Liver (tissue), 9 donors: ENCODE results near the gene SEMG2. TPM values are rescaled to one million over a fixed set of nuclear protein-coding genes. Genes with fewer than 3 reads are reported as not detected.

Experiments used
- DNase-seq: peaks from one replicate; pipeline ENCODE4 v3.0.0-alpha.2; 2017; ENCODE audit warnings: low spot score
- H3K27ac ChIP-seq, 2 donors: one replicate each; pipeline ENCODE4 v1.7.0; 2013; ENCODE audit warnings: inconsistent platforms in 2 of 2, low read length in 2 of 2, control low read depth in 1 of 2, low read depth in 1 of 2, mild to moderate bottlenecking in 1 of 2
- H3K27me3 ChIP-seq, 4 donors: one replicate each; pipeline versions ENCODE4 v1.6.1 to v1.7.0; 2013; ENCODE audit warnings: low read length in 3 of 4, inconsistent platforms in 1 of 4, mild to moderate bottlenecking in 1 of 4, moderate library complexity in 1 of 4; ENCODE audit not compliant: control insufficient read depth in 4 of 4, insufficient read depth in 4 of 4
- H3K36me3 ChIP-seq, 4 donors: one replicate each; pipeline versions ENCODE4 v1.6.1 to v1.7.0; 2013; ENCODE audit warnings: low read length in 3 of 4, mild to moderate bottlenecking in 3 of 4, low read depth in 1 of 4, moderate library complexity in 1 of 4; ENCODE audit not compliant: control insufficient read depth in 4 of 4, insufficient read depth in 3 of 4
- H3K4me1 ChIP-seq, 4 donors: one replicate each; pipeline versions ENCODE4 v1.6.1 to v1.7.0; 2013; ENCODE audit warnings: low read length in 3 of 4, mild to moderate bottlenecking in 3 of 4, moderate library complexity in 1 of 4; ENCODE audit not compliant: control insufficient read depth in 4 of 4, insufficient read depth in 4 of 4
- H3K4me3 ChIP-seq, 3 donors: one replicate each; pipeline versions ENCODE4 v1.6.1 to v1.7.0; 2013; ENCODE audit warnings: low read length in 3 of 3, control low read depth in 1 of 3, low read depth in 1 of 3, mild to moderate bottlenecking in 1 of 3
- H3K9ac ChIP-seq, 2 donors: one replicate each; pipeline ENCODE4 v1.7.0; 2013; ENCODE audit warnings: low read length in 2 of 2, mild to moderate bottlenecking in 2 of 2, moderate library complexity in 2 of 2, control low read depth in 1 of 2, low read depth in 1 of 2
- H3K9me3 ChIP-seq, 4 donors: one replicate each; pipeline versions ENCODE4 v1.6.1 to v1.7.0; 2013; ENCODE audit warnings: low read length in 3 of 4; ENCODE audit not compliant: control insufficient read depth in 4 of 4
- ATF3 ChIP-seq: IDR thresholded peaks from 2 replicates; pipeline ENCODE4 v1.6.1; 2016; ENCODE audit warnings: antibody characterized with exemption
- CTCF ChIP-seq: fragments of 150-350 bp; IDR thresholded peaks from 2 replicates; pipeline ENCODE4 v1.5.1; 2017; ENCODE audit warnings: improper control_type of control experiment, low read depth, low read length; ENCODE audit not compliant: missing input control
- EGR1 ChIP-seq, 2 donors: IDR thresholded peaks; 2 replicates each; pipeline ENCODE4 v1.6.1; 2016 to 2018; ENCODE audit warnings: antibody characterized with exemption in 2 of 2, low read depth in 2 of 2
- FOXA1 ChIP-seq: IDR thresholded peaks from 2 replicates; pipeline ENCODE4 v1.6.1; 2016; ENCODE audit warnings: antibody characterized with exemption
- FOXA2 ChIP-seq: IDR thresholded peaks from 2 replicates; pipeline ENCODE4 v1.6.1; 2016; ENCODE audit warnings: antibody characterized with exemption
- GABPA ChIP-seq, 2 donors: IDR thresholded peaks in 1 of 2; conservative IDR thresholded peaks in 1 of 2; 2 replicates each; pipeline ENCODE4 v1.6.1; 2016; ENCODE audit warnings: antibody characterized with exemption in 2 of 2, mild to moderate bottlenecking in 1 of 2, moderate library complexity in 1 of 2
- HNF4A ChIP-seq, 2 donors: conservative IDR thresholded peaks; 2 replicates each; pipeline ENCODE4 v1.6.1; 2016; ENCODE audit warnings: antibody characterized with exemption in 2 of 2, mild to moderate bottlenecking in 2 of 2
- JUND ChIP-seq, 2 donors: IDR thresholded peaks; 2 replicates each; pipeline ENCODE4 v1.6.1; 2016; ENCODE audit warnings: antibody characterized with exemption in 2 of 2
- MAX ChIP-seq: IDR thresholded peaks from 2 replicates; pipeline ENCODE4 v1.6.1; 2016; ENCODE audit warnings: antibody characterized with exemption
- NR2F2 ChIP-seq: IDR thresholded peaks from 2 replicates; pipeline ENCODE4 v1.6.1; 2016; ENCODE audit warnings: antibody characterized with exemption
- RAD21 ChIP-seq, 2 donors: IDR thresholded peaks; 2 replicates each; pipeline ENCODE4 v1.6.1; 2016; ENCODE audit warnings: antibody characterized with exemption in 2 of 2, mild to moderate bottlenecking in 2 of 2
- REST ChIP-seq: IDR thresholded peaks from 2 replicates; pipeline ENCODE4 v1.6.1; 2016; ENCODE audit warnings: antibody characterized with exemption, mild to moderate bottlenecking
- RXRA ChIP-seq, 2 donors: IDR thresholded peaks; 2 replicates each; pipeline ENCODE4 v1.6.1; 2017 to 2018; ENCODE audit warnings: antibody characterized with exemption in 2 of 2, mild to moderate bottlenecking in 1 of 2
- SP1 ChIP-seq: IDR thresholded peaks from 2 replicates; pipeline ENCODE4 v1.6.1; 2018; ENCODE audit warnings: antibody characterized with exemption, mild to moderate bottlenecking
- TAF1 ChIP-seq: conservative IDR thresholded peaks from 2 replicates; pipeline ENCODE4 v1.6.1; 2016; ENCODE audit warnings: antibody characterized with exemption, mild to moderate bottlenecking
- YY1 ChIP-seq: IDR thresholded peaks from 2 replicates; pipeline ENCODE4 v1.6.1; 2016; ENCODE audit warnings: antibody characterized with exemption, mild to moderate bottlenecking
- ZBTB33 ChIP-seq: IDR thresholded peaks from 2 replicates; pipeline ENCODE4 v1.6.1; 2016; ENCODE audit warnings: antibody characterized with exemption
- WGBS: extraction: QIAGEN DNeasy Blood & Tissue Kit; methylation state at CpG from one replicate; pipeline ENCODE4 v1.1.7; 2013; 5-methylcytosine and 5-hydroxymethylcytosine counted together
- polyA plus RNA-seq, 2 donors: library from polyadenylated mRNA; stranded (reverse) in 1 of 2; unstranded in 1 of 2; fragments of 200-250 nt in 1 of 2; fragments of >200 nt in 1 of 2; fragmentation: Nextera tagmentation in 1 of 2; extraction: Ambion mirVana in 1 of 2; gene quantifications; one replicate each; pipeline versions ENCODE4 v1.2.1 to v1.2.3, GENCODE V29; 2013 to 2015
- total RNA-seq, 2 donors: library from RNA; depleted of rRNA; stranded (reverse); fragments of >200 nt; gene quantifications; one replicate each; pipeline ENCODE4 v1.2.3, GENCODE V29; 2014
- donor health status: healthy.
- donor health status: healthy.
- donor health status: healthy.
- donor health status: healthy.
- donor health status: healthy.

SEMG2 gene
- total and polyA plus RNA-seq, 4 donors, result not detected

- no peak for TF ChIP-seq EGR1 (IDR thresholded peaks at IDR 0.05; ENCODE audit: low read depth in 2 of 2)
- no peak for TF ChIP-seq FOXA1
- no peak for TF ChIP-seq CTCF
- TF ChIP-seq RAD21 (IDR thresholded peaks at IDR 0.05), result no peak
- TF ChIP-seq REST, result no peak
- no peak for TF ChIP-seq NR2F2
- TF ChIP-seq TAF1, result no peak
- no peak for TF ChIP-seq MAX
- no peak for TF ChIP-seq SP1
- no peak for TF ChIP-seq JUND (IDR thresholded peaks at IDR 0.05)
- no peak for TF ChIP-seq RXRA (IDR thresholded peaks at IDR 0.05)
- TF ChIP-seq ATF3, result no peak
- no peak for TF ChIP-seq HNF4A (conservative IDR thresholded peaks at IDR 0.05)
- no peak for TF ChIP-seq FOXA2
- TF ChIP-seq YY1, result no peak
- H3K27me3 ChIP-seq, result no peaks in the 10 kb centered on the region
- no peaks in the 10 kb centered on the region for H3K36me3 ChIP-seq
- H3K4me1 ChIP-seq, result peaks cover 2 to 22% (median 16%) of the 10 kb centered on the region in 4 donors
- H3K9me3 ChIP-seq, result no peaks in the 10 kb centered on the region
- no peak overlapping the region for H3K4me3 ChIP-seq
- no peak for DNase-seq
- no peak overlapping the region for H3K27ac ChIP-seq
- WGBS, result 95% methylated on average over 3 of the region's 3 CpGs
- no peak overlapping the region for H3K9ac ChIP-seq
Observed at GRCh38 chr20:45258259-45258658, 37.1 kb downstream of the SEMG2 start.

- no peaks in the 10 kb centered on the region for H3K27me3 ChIP-seq
- H3K4me1 ChIP-seq, result peaks cover 0 to 18% (median 14%) of the 10 kb centered on the region in 4 donors
- H3K4me3 ChIP-seq, result no peak overlapping the region
- no peak overlapping the region for H3K27ac ChIP-seq
- no peak overlapping the region for H3K9ac ChIP-seq
- DNase-seq, result no peak
- H3K9me3 ChIP-seq, result no peaks in the 10 kb centered on the region
- 56% methylated on average over 2 of the region's 2 CpGs for WGBS
- TF ChIP-seq ATF3, result no peak
- no peak for TF ChIP-seq YY1
- TF ChIP-seq REST, result no peak
- TF ChIP-seq TAF1, result no peak
- no peak for TF ChIP-seq JUND (IDR thresholded peaks at IDR 0.05)
- no peak for TF ChIP-seq MAX
- TF ChIP-seq NR2F2, result no peak
- no peak for TF ChIP-seq FOXA1
- no peak for TF ChIP-seq GABPA (IDR thresholded peaks at IDR 0.05 in 1 of 2, conservative IDR thresholded peaks at IDR 0.05 in 1 of 2)
- no peak for TF ChIP-seq EGR1 (IDR thresholded peaks at IDR 0.05; ENCODE audit: low read depth in 2 of 2)
- no peak for TF ChIP-seq SP1
- TF ChIP-seq ZBTB33, result no peak
- TF ChIP-seq FOXA2, result no peak
- TF ChIP-seq RXRA (IDR thresholded peaks at IDR 0.05), result no peak
- TF ChIP-seq HNF4A (conservative IDR thresholded peaks at IDR 0.05), result no peak
- H3K36me3 ChIP-seq, result no peaks in the 10 kb centered on the region
Observed at GRCh38 chr20:45258664-45259063, 37.5 kb downstream of the SEMG2 start.
